DND-41 (cell line): ENCODE results near the gene CLIC1.

Experiments
- CTCF ChIP-seq: IDR thresholded peaks from 2 replicates; pipeline ENCODE4 v1.5.1; 2012; ENCODE audit warnings: borderline replicate concordance, low read length, moderate library complexity, mild to moderate bottlenecking; ENCODE audit not compliant: poor library complexity, severe bottlenecking; ENCODE audit errors: extremely low read depth
- EZH2 ChIP-seq: IDR thresholded peaks from 3 replicates; pipeline ENCODE4 v1.6.1; 2012; ENCODE audit warnings: borderline replicate concordance, low read depth, mild to moderate bottlenecking, moderate library complexity, low read length, inconsistent platforms; ENCODE audit not compliant: severe bottlenecking

GRCh38 chr6:31762356-31762755, 26.0 kb upstream of the CLIC1 start, which contains the start of gene SAPCD1:
- no peak for TF ChIP-seq CTCF
- no peak for TF ChIP-seq EZH2
